K562 (cell line): Measurements from ENCODE around the gene ATAD3C. TPM values are rescaled to one million over a fixed set of nuclear protein-coding genes. Genes with fewer than 3 reads are reported as not detected.

Experiments used
- GABPB2 ChIP-seq: fragments of 250-450 bp; sonication (Bioruptor Pico); conservative IDR thresholded peaks from 2 replicates; pipeline ENCODE4 v1.5.1; 2021; ENCODE audit warnings: mild to moderate bottlenecking
- IFI16 ChIP-seq: fragments of 250-450 bp; sonication (Bioruptor Pico); IDR thresholded peaks from 2 replicates; pipeline ENCODE4 v2.1.2; 2022; ENCODE audit warnings: mild to moderate bottlenecking, inconsistent platforms
- MCM3 ChIP-seq: fragments of 450-650 bp; IDR thresholded peaks from 2 replicates; pipeline ENCODE4 v1.6.1; 2016
- MYC ChIP-seq, 2 experiments: fragments of 250-450 bp in 1 of 2; sonication (Bioruptor Pico) in 1 of 2; IDR thresholded peaks; 2 replicates each; pipeline versions ENCODE4 v1.5.1 to v1.6.1; 2012 to 2021; ENCODE audit warnings: low read depth in 2 of 2, borderline replicate concordance in 1 of 2, improper control_type of control experiment in 1 of 2, low read length in 1 of 2, mild to moderate bottlenecking in 1 of 2, moderate library complexity in 1 of 2
- POLR3G ChIP-seq: IDR thresholded peaks from 2 replicates; pipeline ENCODE4 v1.6.1; 2011; ENCODE audit not compliant: insufficient read length, insufficient replicate concordance; ENCODE audit errors: extremely low read depth
- RBM15 ChIP-seq: fragments of 200-400 bp; formaldehyde crosslinking; IDR thresholded peaks from 2 replicates; pipeline ENCODE4 v1.6.1; 2018; ENCODE audit warnings: mild to moderate bottlenecking, low read length, moderate library complexity; ENCODE audit not compliant: insufficient read depth
- RBM39 ChIP-seq: fragments of 200-400 bp; formaldehyde crosslinking; optimal IDR thresholded peaks from 2 replicates; pipeline ENCODE3; 2018; ENCODE audit warnings: low read depth, low read length
- ZBTB7A ChIP-seq: IDR thresholded peaks from 2 replicates; pipeline ENCODE4 v1.6.1; 2011; ENCODE audit warnings: low read depth, mild to moderate bottlenecking, low read length, moderate library complexity, borderline replicate concordance; ENCODE audit not compliant: control insufficient read depth
- ZC3H11A ChIP-seq: IDR thresholded peaks from 2 replicates; pipeline ENCODE4 v1.6.1; 2012; ENCODE audit warnings: low read depth, low read length, improper control_type of control experiment
- ZNF124 ChIP-seq: sonication (generic); formaldehyde crosslinking; IDR thresholded peaks from 2 replicates; pipeline ENCODE4 v1.8.1; 2022; ENCODE audit warnings: missing genetic modification reagents
- ZNF175 ChIP-seq: fragments of 200-800 bp; sonication (Bioruptor generic); IDR thresholded peaks from 2 replicates; pipeline ENCODE4 v1.6.1; 2016; ENCODE audit warnings: low read depth, mild to moderate bottlenecking, missing genetic modification characterization, missing compliant biosample characterization
- polyA plus RNA-seq, 8 experiments: library from polyadenylated mRNA; depleted of rRNA in 4 of 8; stranded (reverse) in 5 of 8; unstranded in 3 of 8; fragments of >200 nt; fragmentation: Nextera tagmentation in 2 of 8; fragmentation: Illumina TruSeq in 1 of 8; extraction: Ambion mirVana in 2 of 8; extraction: Trizol in 1 of 8; gene quantifications; 2 replicates each; pipeline versions ENCODE4 v1.2.1 to v1.2.3, GENCODE V29; 2011 to 2014; ENCODE audit warnings: inconsistent platforms in 1 of 8, missing spikeins in 1 of 8
- total RNA-seq, 7 experiments: library from RNA; depleted of rRNA in 6 of 7; stranded (reverse); fragments of >200 nt in 6 of 7; fragmentation: Illumina TruSeq in 2 of 7; extraction: Trizol in 2 of 7; gene quantifications; 2 replicates each; pipeline versions ENCODE4 v1.2.1 to v1.2.3, GENCODE V29; 2011 to 2021; ENCODE audit warnings: low replicate concordance in 1 of 7
- TF ChIP-seq, protein P1 (sequence below): sonication (generic); formaldehyde crosslinking; IDR thresholded peaks from 2 replicates; pipeline ENCODE4 v1.8.1; 2022; ENCODE audit warnings: missing genetic modification reagents
- TF ChIP-seq, protein P2 (sequence below): IDR thresholded peaks from 3 replicates; pipeline ENCODE4 v1.6.1; 2011; ENCODE audit warnings: borderline replicate concordance, mild to moderate bottlenecking; ENCODE audit not compliant: insufficient read length, insufficient read depth
- TF ChIP-seq, protein P3 (sequence below): fragments of 250-450 bp; sonication (Bioruptor Pico); IDR thresholded peaks from 2 replicates; pipeline ENCODE4 v1.8.0; 2022; ENCODE audit warnings: moderate library complexity, mild to moderate bottlenecking, inconsistent platforms
- TF ChIP-seq, protein P4 (sequence below): fragments of 450-650 bp; IDR thresholded peaks from 2 replicates; pipeline ENCODE4 v1.6.1; 2016; ENCODE audit warnings: missing biosample characterization, missing genetic modification characterization
- TF ChIP-seq, protein P5 (sequence below): fragments of 450-650 bp; IDR thresholded peaks from 2 replicates; pipeline ENCODE4 v1.6.1; 2014; ENCODE audit warnings: low read depth, mild to moderate bottlenecking, moderate library complexity, borderline replicate concordance
- TF ChIP-seq, protein P6 (sequence below): sonication (generic); formaldehyde crosslinking; IDR thresholded peaks from 2 replicates; pipeline ENCODE4 v1.8.1; 2023; ENCODE audit warnings: mild to moderate bottlenecking, missing genetic modification reagents

ATAD3C gene
- total and polyA plus RNA-seq, 9 of the 15 experiments (the other 6 are each of a cell fraction or from before 2014, with no cell fraction given): 0.03 to 0.18 TPM; not detected in 7

DNA sequence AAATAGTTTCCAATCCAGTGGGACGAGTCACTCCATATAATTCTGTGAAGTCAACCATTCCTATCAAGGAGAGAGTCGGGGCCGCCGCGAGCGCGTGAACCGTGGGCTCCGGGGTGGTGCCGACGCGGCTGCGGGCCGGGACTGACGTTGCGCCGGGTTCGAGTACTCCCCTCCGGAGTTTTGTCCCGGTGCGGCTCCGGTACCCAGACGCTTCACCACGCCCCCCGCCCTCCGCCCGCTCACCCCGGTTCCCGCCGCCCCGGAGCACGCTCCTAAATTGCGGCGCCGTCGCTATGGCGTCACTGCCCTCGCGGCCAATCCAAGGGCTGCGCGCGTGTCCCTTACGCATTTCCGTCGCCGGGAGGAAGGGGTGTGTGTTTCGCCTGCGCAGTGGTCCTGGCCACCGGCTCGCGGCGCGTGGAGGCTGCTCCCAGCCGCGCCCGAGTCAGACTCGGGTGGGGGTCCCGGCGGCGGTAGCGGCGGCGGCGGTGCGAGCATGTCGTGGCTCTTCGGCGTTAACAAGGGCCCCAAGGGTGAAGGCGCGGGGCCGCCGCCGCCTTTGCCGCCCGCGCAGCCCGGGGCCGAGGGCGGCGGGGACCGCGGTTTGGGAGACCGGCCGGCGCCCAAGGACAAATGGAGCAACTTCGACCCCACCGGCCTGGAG is 22.0 kb downstream of the ATAD3C start, which contains the start of gene ATAD3B (continued):
- TF ChIP-seq ZNF175 (CRISPR knock-in tag) (no peak), MYC (IDR thresholded peaks at IDR 0.05; ENCODE audit: low read depth, low read length) (peak; percentile 99), MYC (CRISPR knock-in tag; IDR thresholded peaks at IDR 0.05; ENCODE audit: borderline replicate concordance, low read depth) (peak; percentile 91; the same call in 1 of the 2 replicates), ZNF124 (CRISPR knock-in tag) (no peak), MCM3 (no peak), ZC3H11A (no peak), POLR3G (no peak), RBM39 (no peak), RBM15 (no peak), IFI16 (CRISPR knock-in tag) (no peak), ZBTB7A (no peak; the same call in 1 of the 2 replicates), GABPB2 (CRISPR knock-in tag) (no peak)
- TF ChIP-seq, protein P1, sequence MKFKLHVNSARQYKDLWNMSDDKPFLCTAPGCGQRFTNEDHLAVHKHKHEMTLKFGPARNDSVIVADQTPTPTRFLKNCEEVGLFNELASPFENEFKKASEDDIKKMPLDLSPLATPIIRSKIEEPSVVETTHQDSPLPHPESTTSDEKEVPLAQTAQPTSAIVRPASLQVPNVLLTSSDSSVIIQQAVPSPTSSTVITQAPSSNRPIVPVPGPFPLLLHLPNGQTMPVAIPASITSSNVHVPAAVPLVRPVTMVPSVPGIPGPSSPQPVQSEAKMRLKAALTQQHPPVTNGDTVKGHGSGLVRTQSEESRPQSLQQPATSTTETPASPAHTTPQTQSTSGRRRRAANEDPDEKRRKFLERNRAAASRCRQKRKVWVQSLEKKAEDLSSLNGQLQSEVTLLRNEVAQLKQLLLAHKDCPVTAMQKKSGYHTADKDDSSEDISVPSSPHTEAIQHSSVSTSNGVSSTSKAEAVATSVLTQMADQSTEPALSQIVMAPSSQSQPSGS (CRISPR knock-in tag): no peak
- TF ChIP-seq, protein P2, sequence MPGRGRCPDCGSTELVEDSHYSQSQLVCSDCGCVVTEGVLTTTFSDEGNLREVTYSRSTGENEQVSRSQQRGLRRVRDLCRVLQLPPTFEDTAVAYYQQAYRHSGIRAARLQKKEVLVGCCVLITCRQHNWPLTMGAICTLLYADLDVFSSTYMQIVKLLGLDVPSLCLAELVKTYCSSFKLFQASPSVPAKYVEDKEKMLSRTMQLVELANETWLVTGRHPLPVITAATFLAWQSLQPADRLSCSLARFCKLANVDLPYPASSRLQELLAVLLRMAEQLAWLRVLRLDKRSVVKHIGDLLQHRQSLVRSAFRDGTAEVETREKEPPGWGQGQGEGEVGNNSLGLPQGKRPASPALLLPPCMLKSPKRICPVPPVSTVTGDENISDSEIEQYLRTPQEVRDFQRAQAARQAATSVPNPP: no peak
- TF ChIP-seq, protein P3, sequence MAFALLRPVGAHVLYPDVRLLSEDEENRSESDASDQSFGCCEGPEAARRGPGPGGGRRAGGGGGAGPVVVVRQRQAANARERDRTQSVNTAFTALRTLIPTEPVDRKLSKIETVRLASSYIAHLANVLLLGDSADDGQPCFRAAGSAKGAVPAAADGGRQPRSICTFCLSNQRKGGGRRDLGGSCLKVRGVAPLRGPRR (CRISPR knock-in tag): no peak
- TF ChIP-seq, protein P4, sequence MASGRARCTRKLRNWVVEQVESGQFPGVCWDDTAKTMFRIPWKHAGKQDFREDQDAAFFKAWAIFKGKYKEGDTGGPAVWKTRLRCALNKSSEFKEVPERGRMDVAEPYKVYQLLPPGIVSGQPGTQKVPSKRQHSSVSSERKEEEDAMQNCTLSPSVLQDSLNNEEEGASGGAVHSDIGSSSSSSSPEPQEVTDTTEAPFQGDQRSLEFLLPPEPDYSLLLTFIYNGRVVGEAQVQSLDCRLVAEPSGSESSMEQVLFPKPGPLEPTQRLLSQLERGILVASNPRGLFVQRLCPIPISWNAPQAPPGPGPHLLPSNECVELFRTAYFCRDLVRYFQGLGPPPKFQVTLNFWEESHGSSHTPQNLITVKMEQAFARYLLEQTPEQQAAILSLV: no peak
- TF ChIP-seq, protein P5, sequence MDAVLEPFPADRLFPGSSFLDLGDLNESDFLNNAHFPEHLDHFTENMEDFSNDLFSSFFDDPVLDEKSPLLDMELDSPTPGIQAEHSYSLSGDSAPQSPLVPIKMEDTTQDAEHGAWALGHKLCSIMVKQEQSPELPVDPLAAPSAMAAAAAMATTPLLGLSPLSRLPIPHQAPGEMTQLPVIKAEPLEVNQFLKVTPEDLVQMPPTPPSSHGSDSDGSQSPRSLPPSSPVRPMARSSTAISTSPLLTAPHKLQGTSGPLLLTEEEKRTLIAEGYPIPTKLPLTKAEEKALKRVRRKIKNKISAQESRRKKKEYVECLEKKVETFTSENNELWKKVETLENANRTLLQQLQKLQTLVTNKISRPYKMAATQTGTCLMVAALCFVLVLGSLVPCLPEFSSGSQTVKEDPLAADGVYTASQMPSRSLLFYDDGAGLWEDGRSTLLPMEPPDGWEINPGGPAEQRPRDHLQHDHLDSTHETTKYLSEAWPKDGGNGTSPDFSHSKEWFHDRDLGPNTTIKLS: peak; percentile 59
- TF ChIP-seq, protein P6, sequence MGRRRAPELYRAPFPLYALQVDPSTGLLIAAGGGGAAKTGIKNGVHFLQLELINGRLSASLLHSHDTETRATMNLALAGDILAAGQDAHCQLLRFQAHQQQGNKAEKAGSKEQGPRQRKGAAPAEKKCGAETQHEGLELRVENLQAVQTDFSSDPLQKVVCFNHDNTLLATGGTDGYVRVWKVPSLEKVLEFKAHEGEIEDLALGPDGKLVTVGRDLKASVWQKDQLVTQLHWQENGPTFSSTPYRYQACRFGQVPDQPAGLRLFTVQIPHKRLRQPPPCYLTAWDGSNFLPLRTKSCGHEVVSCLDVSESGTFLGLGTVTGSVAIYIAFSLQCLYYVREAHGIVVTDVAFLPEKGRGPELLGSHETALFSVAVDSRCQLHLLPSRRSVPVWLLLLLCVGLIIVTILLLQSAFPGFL (CRISPR knock-in tag): peak; percentile 88; the same call in 1 of the 2 replicates
